DOHH2 (cell line): ENCODE measurements around the gene TSC2.

Source experiments
- H3F3A ChIP-seq: fragments of 200-600 bp; sonication (generic), shearing (Covaris generic); 2 replicates; pipeline ENCODE4 v1.6.0; 2016; ENCODE audit warnings: antibody characterized with exemption, mild to moderate bottlenecking; ENCODE audit not compliant: control insufficient read depth, insufficient read depth
- H3K27ac ChIP-seq: fragments of 200-600 bp; sonication (generic); 2 replicates; pipeline ENCODE4 v1.5.1; 2014; ENCODE audit warnings: low read depth, mild to moderate bottlenecking, low read length, moderate library complexity
- H3K27me3 ChIP-seq: fragments of 200-600 bp; sonication (generic); 2 replicates; pipeline ENCODE4 v1.6.1; 2014; ENCODE audit warnings: mild to moderate bottlenecking, low read length, mixed read lengths; ENCODE audit not compliant: control insufficient read depth
- H3K36me3 ChIP-seq: fragments of 200-600 bp; sonication (generic); 2 replicates; pipeline ENCODE4 v1.6.1; 2014; ENCODE audit warnings: mild to moderate bottlenecking, low read length, moderate library complexity, mixed read lengths; ENCODE audit not compliant: control insufficient read depth
- H3K4me1 ChIP-seq: fragments of 200-600 bp; sonication (generic); 2 replicates; pipeline ENCODE4 v1.6.1; 2014; ENCODE audit warnings: mild to moderate bottlenecking, low read length, mixed read lengths; ENCODE audit not compliant: control insufficient read depth
- H3K4me2 ChIP-seq: fragments of 200-600 bp; sonication (generic); 2 replicates; pipeline ENCODE4 v1.6.0; 2014; ENCODE audit warnings: mild to moderate bottlenecking, low read length, moderate library complexity
- H3K4me3 ChIP-seq: fragments of 200-600 bp; sonication (generic); 2 replicates; pipeline ENCODE4 v1.5.1; 2014; ENCODE audit warnings: mild to moderate bottlenecking, low read length, mixed read lengths
- H3K79me2 ChIP-seq: fragments of 200-600 bp; sonication (generic); 2 replicates; pipeline ENCODE4 v1.6.1; 2014; ENCODE audit warnings: mild to moderate bottlenecking, low read length, mixed read lengths; ENCODE audit not compliant: control insufficient read depth
- H3K9me2 ChIP-seq: fragments of 200-600 bp; sonication (generic); replicated peaks from 2 replicates; pipeline ENCODE4 v1.6.1; 2014; ENCODE audit warnings: mild to moderate bottlenecking, low read length, mixed read lengths; ENCODE audit not compliant: control insufficient read depth
- H3K9me3 ChIP-seq: fragments of 200-600 bp; sonication (generic); 2 replicates; pipeline ENCODE4 v1.6.1; 2014; ENCODE audit warnings: antibody characterized with exemption, low read length, mixed read lengths; ENCODE audit not compliant: control insufficient read depth, insufficient read depth
- H4K20me1 ChIP-seq: fragments of 200-600 bp; sonication (generic); 2 replicates; pipeline ENCODE4 v1.6.0; 2014; ENCODE audit warnings: low read depth, mild to moderate bottlenecking, antibody characterized with exemption, low read length, moderate library complexity; ENCODE audit not compliant: control insufficient read depth, insufficient read depth
- EZH2phosphoT487 ChIP-seq: fragments of 200-600 bp; sonication (generic); IDR thresholded peaks from 2 replicates; pipeline ENCODE4 v1.6.1; 2017; ENCODE audit warnings: borderline replicate concordance, mild to moderate bottlenecking, antibody characterized with exemption, low read length, moderate library complexity, mixed read lengths
- TF ChIP-seq, protein P1 (sequence below): fragments of 200-600 bp; sonication (generic); IDR thresholded peaks from one replicate; pipeline ENCODE4 v1.5.1; 2014; ENCODE audit warnings: antibody characterized with exemption, mild to moderate bottlenecking, low read depth, low read length; ENCODE audit not compliant: poor library complexity, severe bottlenecking

The TSC2 gene

DNA sequence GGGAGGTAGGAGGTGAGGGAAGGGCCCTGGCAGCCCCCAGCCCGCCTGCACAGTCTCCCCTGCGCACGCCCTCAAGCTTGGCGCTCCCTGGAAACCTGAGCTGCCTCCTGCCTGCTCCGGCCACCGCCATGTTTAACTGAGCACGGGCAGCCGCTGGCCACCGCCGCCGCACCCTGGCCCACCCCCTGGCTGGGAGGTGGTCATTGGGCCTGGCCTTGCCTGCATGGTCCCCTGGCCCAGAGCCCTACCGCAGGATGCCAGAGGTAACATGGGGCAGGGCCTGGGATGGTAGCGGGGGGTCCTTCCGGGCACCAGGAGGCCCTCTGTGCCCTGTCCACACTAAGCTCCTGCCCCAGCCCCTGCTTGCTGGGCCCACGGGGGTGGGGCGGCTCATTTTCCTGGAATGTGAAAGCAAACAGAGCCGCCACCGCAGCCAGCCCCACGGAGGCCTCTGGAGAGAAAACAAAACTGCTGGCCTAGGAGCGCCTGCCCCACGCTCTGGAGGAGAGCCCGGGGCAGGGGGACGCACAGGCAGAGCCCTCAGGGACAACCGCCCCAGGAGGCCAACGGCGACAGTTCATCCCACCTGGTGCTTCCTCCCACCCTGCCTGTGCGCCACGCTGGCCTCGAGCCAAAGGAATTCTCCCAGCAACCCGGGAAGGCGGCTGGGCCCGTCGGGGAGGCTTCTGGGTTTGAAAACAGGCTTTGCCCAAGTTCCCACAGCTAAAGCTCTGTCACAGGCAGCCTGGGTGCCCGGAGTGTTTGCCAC, 12.2 kb upstream of the TSC2 start:
- H3K79me2 ChIP-seq = no peaks in the 10 kb centered on the region
- H3K27me3 ChIP-seq = peaks cover 25% of the 10 kb centered on the region
- no peak overlapping the region for H3K4me2 ChIP-seq
- H3K4me3 ChIP-seq = no peak overlapping the region
- no peaks in the 10 kb centered on the region for H3K4me1 ChIP-seq
- no peaks in the 10 kb centered on the region for H3K9me3 ChIP-seq
- no peaks in the 10 kb centered on the region for H3K36me3 ChIP-seq
- no peaks in the 10 kb centered on the region for H3F3A ChIP-seq
- H3K27ac ChIP-seq = no peak overlapping the region
- TF ChIP-seq EZH2phosphoT487 = no peak
- TF ChIP-seq, protein P1, sequence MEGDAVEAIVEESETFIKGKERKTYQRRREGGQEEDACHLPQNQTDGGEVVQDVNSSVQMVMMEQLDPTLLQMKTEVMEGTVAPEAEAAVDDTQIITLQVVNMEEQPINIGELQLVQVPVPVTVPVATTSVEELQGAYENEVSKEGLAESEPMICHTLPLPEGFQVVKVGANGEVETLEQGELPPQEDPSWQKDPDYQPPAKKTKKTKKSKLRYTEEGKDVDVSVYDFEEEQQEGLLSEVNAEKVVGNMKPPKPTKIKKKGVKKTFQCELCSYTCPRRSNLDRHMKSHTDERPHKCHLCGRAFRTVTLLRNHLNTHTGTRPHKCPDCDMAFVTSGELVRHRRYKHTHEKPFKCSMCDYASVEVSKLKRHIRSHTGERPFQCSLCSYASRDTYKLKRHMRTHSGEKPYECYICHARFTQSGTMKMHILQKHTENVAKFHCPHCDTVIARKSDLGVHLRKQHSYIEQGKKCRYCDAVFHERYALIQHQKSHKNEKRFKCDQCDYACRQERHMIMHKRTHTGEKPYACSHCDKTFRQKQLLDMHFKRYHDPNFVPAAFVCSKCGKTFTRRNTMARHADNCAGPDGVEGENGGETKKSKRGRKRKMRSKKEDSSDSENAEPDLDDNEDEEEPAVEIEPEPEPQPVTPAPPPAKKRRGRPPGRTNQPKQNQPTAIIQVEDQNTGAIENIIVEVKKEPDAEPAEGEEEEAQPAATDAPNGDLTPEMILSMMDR = no peak
- no peaks in the 10 kb centered on the region for H3K9me2 ChIP-seq
- no peaks in the 10 kb centered on the region for H4K20me1 ChIP-seq

DNA sequence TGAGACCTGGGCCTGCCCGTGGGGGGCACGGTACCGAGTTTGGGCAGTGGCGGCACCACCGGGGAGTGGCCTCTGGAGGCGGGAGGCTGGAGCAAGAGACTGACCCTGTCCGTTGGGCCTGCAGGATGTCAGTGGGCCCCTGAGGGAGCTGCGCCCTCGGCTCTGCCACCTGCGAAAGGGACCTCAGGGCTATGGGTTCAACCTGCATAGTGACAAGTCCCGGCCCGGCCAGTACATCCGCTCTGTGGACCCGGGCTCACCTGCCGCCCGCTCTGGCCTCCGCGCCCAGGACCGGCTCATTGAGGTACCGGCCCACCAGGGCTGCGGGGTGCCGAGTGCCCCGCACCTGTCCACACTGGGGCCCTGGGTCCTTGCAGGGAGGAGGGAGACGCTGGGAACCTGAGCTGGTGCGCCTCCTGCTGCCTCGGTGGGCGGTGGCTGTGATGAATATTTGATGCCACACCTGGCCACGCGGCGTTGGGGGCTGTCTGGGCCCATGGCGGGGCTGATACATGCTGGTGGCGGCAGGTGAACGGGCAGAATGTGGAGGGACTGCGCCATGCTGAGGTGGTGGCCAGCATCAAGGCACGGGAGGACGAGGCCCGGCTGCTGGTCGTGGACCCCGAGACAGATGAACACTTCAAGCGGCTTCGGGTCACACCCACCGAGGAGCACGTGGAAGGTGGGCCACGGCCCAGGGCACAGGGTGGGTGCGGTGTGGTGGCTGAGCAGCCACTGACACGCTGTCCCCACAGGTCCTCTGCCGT, 11.4 kb upstream of the TSC2 start:
- no peaks in the 10 kb centered on the region for H3K9me2 ChIP-seq
- no peaks in the 10 kb centered on the region for H3K4me1 ChIP-seq
- no peaks in the 10 kb centered on the region for H3K79me2 ChIP-seq
- no peaks in the 10 kb centered on the region for H3F3A ChIP-seq
- H3K4me3 ChIP-seq = no peak overlapping the region
- H3K27ac ChIP-seq = no peak overlapping the region
- no peak overlapping the region for H3K4me2 ChIP-seq
- no peaks in the 10 kb centered on the region for H3K9me3 ChIP-seq
- TF ChIP-seq EZH2phosphoT487 = no peak
- TF ChIP-seq, protein P1 = no peak
- peaks cover 21% of the 10 kb centered on the region for H3K27me3 ChIP-seq
- no peaks in the 10 kb centered on the region for H3K36me3 ChIP-seq
- no peaks in the 10 kb centered on the region for H4K20me1 ChIP-seq

DNA sequence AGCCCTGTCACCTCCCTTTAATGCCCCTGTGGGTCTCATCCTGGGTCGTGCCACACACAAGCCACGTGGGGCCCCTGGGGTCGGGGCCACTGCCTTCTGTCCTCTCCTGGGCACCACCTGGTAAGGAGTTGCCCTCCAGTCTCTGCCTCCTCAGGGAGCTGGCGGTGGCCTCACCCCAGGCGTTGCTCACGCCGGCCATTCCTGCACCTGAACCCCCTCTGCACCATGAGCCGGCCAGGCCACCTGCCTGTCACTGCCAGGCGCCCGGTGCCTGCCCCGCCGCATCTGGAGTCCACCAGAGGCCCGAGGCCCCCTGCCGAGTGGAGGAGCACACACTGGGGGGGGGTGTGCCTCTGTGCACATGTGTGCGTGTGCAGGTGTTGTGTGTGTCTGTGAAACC, 10.7 kb upstream of the TSC2 start:
- no peak overlapping the region for H3K27ac ChIP-seq
- H3K9me3 ChIP-seq = no peaks in the 10 kb centered on the region
- H3K27me3 ChIP-seq = peaks cover 18% of the 10 kb centered on the region
- H3K4me1 ChIP-seq = no peaks in the 10 kb centered on the region
- no peaks in the 10 kb centered on the region for H3K36me3 ChIP-seq
- no peaks in the 10 kb centered on the region for H3K9me2 ChIP-seq
- H3F3A ChIP-seq = no peaks in the 10 kb centered on the region
- no peak overlapping the region for H3K4me2 ChIP-seq
- H4K20me1 ChIP-seq = no peaks in the 10 kb centered on the region
- H3K4me3 ChIP-seq = no peak overlapping the region
- no peaks in the 10 kb centered on the region for H3K79me2 ChIP-seq
- TF ChIP-seq, protein P1 = no peak
- no peak for TF ChIP-seq EZH2phosphoT487
